Amniotic epithelial cell (primary cell): ENCODE results near the gene MAPT.

Experiments used
- DNase-seq: peaks from one replicate; pipeline ENCODE4 v3.0.0-alpha.2; 2010; ENCODE audit warnings: low read depth

MAPT gene

GRCh38 chr17:45894022-45894784 lies at the start of gene MAPT:
Gene MAPT, plus strand, starts transcription at chr17:45894554. Its CDS starts 67,784 bp downstream, at chr17:45962338.
- DNase-seq = peak; percentile 85

DNA sequence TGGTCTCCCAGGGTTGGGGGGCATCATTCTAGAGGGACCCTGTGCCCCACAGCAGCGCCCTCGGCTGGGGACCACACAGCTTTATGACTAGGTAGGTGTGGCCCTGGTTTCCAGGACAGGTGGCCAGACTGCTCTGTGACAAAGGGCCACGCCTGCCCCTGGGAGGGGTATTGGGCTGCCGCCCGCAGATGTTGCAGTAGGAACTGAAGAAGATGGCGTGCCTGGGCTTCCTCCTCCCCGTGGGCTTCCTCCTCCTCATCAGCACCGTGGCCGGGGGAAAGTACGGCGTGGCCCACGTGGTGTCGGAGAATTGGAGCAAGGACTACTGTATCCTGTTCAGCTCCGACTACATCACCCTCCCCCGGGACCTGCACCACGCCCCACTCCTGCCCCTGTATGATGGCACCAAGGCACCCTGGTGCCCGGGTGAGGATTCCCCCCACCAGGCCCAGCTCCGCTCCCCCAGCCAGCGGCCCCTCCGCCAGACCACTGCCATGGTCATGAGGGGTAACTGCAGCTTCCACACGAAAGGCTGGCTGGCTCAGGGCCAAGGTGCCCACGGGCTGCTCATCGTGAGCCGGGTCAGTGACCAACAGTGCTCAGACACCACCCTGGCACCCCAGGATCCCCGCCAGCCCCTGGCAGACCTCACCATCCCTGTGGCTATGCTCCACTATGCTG lies 49.5 kb upstream of the MAPT start, which contains the start of gene SPPL2C:
Gene SPPL2C, plus strand, starts transcription at position 187 of the 681 bp plus-strand sequence. Its CDS starts 26 bp downstream, at position 213.
- no peak for DNase-seq

GRCh38 chr17:45845376-45846185 lies 48.8 kb upstream of the MAPT start:
- DNase-seq = no peak

- DNase-seq = no peak
These were observed 48.1 kb upstream of the MAPT start for GRCh38 chr17:45846223-45846622.

DNA sequence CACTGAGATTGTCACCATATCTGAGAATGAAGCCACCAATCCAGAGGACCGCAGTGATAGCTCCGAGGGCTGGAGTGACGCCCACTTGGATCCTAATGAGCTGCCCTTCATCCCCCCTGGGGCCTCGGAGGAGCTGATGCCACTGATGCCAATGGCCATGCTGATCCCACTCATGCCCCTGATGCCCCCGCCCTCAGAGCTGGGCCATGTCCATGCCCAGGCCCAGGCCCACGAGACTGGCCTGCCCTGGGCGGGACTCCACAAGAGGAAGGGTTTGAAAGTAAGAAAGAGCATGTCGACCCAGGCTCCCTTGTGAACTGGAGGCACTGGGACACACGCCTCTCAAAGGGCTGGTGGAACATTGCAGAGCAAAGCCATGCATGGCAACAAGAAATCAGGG lies 47.7 kb upstream of the MAPT start:
- no peak for DNase-seq

GRCh38 chr17:45847101-45847500 lies 47.3 kb upstream of the MAPT start:
- no peak for DNase-seq

DNA sequence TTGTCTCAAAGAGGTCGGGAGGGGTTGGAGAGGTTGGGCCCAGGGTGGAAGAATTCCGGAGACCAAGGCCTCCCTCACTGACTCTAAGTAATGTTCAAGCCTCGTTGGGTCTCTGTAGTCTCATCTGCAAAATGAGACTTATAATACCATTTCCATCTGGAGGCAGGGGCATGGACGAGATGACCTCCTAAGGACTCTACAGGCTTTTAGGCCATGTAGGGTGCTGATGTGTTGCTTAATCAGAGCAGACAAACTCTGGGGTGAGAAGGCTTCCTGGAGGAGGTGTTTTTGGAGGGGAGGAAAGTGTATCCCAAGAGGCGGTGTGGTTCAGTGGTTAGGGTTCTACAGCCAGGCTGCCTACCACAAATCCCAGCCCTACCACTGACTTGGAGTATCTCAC lies 46.6 kb upstream of the MAPT start:
- DNase-seq = no peak

DNA sequence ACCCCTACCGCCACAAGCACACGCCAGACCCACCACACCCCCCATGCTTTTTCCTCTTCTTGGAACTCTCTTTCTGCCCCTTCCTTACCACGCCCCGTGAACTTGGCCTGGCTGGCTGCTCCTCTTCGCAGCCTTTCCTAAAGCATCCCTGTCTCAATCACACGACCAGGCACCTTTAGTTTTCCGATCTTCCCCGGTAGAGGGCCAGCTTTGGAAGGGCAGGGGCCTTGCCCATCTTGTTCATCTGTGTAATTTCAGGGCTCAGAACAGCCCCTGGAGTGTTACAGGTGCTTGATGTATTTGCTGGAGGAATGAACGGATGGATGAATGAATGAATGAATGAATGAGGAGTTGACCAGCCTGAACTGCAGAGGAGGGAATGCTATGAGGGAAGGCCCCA lies 45.9 kb upstream of the MAPT start:
- DNase-seq = no peak

GRCh38 chr17:45848868-45849535 lies 45.4 kb upstream of the MAPT start:
- no peak for DNase-seq

DNA sequence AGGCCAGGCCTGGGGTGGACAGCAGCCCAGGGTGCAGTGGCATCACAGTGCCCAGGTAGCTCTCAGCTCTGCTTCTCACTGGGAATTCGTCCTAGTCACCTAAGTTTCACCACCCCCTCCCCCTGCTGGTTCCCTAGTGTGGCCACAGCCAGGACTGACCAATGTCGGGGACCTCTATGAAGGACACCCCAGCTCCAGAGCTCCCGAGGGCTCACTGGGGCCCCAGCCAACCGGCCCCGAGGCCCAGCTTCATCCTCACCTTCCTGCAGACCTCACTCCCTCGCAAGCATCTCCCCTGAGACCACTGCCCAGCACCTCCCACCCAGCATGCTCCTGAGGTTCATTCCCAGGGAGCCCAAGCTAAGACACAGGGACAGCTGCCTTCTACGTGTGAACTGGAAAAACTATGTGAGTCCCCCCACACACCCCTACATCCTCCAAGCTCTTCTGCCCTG lies 44.8 kb upstream of the MAPT start:
- DNase-seq = no peak

GRCh38 chr17:45850011-45850410 lies 44.3 kb upstream of the MAPT start:
- no peak for DNase-seq

- no peak for DNase-seq
These were observed 43.9 kb upstream of the MAPT start for GRCh38 chr17:45850468-45850867.

DNA sequence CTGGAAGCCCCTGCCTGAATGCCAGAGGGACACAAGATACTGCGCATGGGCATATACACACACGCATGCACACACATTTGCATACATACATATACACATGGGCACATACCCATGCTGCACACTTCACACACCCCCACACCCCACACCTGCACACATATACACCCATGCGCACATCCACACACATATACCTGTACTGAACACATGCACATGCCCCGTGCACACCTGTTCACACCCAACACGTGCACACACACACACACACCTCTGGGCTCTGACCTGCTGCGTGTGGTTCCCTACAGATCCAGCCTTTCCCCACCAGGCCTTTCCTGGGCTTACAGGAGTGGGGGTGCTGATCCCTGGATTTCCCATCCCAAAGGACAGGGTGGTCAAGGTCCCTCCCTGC lies 43.3 kb upstream of the MAPT start:
- no peak for DNase-seq

DNA sequence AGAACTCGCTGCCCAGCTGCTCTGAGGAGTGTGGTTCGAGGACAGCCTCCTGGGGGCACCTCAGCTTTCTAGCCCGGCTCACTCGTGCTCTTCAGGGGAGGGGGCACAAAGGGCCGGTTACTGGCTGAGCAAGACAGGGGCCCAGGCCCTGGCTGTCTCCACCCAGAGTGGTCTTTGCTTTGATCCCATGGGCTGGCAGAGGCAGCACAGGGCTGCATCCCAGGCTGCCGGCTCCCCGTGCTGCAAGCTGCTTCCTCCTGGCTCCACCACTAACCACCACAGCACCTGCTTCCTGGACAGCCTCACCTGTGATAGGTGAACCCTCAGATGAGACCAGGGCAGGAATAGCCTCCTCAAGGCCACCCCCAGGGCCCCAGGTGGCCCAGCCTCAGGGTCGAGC lies 42.9 kb upstream of the MAPT start:
- no peak for DNase-seq

DNA sequence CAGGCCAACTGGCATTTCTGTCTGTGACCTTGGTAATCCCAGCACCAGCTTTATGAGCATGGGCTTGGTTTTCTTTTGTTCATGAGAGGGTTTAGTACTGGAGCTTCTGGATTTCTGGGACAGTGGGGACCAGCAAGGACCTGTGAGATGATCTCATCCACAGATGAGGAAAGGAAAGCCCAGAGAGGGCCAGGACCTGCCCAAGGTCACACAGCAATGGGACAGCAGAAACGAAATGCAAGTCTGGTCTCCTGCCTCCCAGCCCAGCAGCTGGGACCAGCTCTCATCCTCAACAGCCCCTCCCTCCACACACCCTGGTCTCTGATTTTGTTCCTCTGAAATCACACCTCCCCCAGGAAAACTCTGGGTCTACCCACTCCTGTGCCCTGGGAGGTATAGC lies 42.5 kb upstream of the MAPT start:
- DNase-seq = no peak

GRCh38 chr17:45852535-45853297 lies 41.6 kb upstream of the MAPT start:
- peak; percentile 37 for DNase-seq

DNA sequence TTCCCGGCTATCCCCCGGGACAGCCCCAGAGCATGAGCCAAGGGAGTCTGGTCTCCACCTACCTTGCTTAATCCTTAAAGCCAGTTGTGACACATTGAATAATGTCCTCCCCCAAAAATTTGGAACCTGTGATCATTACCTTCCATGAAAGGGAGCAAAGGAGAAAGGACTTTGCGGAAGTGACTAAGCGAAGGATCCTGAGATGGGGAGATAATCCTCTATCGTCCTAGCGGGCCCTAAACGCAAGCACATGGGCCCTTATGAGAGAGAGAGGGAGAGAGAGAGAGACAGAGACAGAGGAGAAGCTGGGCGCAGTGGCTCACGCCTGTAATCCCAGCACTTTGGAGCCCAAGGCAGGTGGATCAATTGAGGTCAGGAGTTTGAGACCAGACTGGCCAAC lies 40.1 kb upstream of the MAPT start:
- no peak for DNase-seq

GRCh38 chr17:45855691-45856336 lies 38.5 kb upstream of the MAPT start:
- no peak for DNase-seq

DNA sequence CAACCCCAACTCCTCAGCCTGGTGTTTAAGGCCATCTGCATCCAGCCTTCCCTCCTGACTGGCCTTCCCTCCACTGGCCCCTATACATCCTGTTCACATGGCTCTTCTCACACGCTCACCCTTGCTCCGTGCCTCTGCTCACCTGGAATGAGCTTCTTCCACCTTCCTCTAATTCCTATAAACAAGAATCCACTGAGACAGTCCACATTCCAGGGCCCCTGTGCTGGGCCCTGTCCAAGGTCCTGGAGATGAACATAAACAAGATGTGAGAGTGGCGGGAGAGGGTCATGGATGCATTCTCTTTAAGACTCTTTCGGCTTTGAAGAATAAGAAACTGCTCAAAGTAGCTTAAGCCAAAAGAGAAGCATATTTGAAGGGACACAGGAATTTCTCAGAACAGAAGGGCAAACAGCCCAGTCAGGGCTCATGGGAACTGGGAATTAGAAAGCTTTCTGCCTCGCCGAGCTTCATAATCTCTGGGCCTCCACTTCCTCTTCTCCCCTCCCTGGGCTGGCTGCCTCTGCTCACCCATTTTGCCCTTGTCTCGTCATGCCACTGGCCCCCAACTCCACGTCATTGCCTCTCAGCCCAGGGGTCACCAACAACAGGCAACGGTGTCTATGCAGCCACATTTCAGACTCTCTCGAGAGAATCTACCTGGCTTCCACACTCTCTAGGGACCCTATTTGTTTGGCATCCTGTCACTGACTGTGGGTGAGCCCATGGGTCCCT lies 36.2 kb upstream of the MAPT start:
- peak; percentile 37 for DNase-seq

DNA sequence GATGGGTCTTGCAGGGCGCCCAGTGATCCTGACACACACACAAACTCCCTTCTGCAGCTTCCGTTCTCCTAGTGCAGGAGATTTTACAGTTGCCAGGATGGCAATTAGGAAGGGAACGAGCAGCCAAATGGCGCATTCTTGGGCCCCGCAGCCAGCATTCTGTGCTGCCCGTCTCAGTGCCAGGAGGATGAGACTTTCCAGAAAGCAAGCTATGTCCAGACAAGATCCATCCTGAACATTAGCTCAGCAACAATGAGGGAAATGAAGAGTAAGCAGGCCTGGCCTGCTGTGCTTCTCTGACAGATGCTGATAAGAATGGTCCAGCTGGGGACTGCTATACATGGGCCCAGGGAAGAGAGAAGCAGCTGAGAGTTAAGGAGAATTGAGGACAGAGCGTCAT lies 33.2 kb upstream of the MAPT start:
- DNase-seq = no peak
